ENCODE results near the gene C4orf51.

The C4orf51 gene

DNA sequence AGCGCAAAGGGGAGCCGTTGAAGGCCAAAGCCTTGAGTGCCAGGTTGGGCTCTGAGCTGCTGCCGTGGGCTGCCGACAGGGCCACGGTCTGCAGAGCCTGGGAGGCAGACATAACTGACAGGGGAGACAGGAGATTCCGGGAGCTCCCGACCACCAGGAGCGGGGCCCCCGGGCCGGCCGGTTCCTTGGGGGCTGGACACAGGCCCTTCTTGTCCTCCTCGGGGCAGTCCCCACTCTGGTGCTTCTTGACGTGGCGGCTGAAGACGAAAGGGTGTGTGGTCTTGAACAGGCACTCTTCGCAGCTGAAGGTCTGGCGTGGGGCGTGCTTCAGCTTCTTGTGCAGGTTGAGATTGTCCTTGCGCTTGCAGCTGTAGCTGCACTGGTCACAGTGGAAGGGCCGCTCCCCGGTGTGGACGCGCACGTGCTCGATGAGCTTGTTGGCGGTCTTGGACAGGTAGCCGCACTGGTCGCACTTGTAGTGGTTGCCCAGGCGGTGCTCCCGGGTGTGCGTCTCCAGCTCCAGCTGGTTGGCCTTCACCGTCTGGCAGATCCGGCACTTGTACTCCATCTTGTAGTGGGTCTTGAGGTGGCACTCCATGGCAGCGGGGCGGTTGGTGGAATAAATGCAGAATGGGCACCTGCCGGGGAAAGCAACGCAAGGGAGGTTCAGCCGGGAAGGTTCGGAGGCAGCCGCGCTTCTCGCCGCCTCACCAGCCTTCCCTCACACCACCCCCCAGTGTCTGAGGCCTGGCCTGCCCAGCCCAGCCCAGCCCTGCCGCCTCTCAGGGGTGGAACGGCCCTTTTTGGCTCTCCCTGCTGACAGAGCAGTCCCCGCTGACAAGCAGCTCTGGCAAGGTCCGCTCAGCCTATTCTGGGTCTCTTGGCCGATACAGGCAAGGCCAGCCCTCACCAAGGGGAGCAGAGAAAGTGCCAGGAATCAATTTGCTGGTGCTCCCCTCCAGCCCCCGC is 81.3 kb downstream of the C4orf51 start:
- DNase-seq: no peak

DNA sequence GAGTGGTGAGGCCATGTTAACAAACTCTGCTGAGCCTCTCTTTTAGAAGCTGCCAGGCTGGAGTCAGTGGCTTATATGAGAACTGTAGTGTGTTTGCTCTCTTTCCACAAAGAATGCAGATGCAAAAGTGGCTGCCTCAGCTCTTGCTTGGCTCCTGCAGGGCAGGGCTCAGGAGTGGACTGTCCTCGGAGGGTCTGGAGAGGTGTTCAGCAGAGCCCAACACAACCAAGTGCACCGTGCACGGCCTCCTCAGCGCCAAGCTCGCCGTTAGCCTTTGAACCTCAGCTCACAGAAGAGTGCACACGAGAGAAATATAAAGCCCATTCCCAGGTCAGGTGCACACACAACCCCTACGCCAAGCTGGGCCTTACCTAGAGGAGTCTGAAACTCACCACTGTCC is 82.8 kb downstream of the C4orf51 start:
- no peak for DNase-seq

DNA sequence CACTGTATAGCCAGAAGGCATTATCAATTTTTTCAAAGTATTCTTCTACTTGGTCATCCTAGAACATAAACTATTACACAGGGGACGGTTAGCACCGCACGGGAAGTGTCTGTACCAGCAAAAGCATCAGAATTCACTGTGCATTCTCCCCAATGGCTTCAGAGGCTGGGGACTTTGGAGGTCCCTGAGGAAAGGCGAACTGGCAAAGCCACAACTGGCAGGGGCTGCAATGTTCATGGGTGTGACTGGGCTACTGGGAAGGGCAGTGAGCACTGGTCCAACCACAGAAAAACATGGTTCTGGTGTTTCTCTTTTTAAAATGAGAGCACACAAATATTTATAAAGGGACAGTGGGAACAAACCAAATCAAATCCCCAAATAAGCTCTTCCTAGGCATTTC is 83.5 kb downstream of the C4orf51 start:
- DNase-seq: no peak

DNA sequence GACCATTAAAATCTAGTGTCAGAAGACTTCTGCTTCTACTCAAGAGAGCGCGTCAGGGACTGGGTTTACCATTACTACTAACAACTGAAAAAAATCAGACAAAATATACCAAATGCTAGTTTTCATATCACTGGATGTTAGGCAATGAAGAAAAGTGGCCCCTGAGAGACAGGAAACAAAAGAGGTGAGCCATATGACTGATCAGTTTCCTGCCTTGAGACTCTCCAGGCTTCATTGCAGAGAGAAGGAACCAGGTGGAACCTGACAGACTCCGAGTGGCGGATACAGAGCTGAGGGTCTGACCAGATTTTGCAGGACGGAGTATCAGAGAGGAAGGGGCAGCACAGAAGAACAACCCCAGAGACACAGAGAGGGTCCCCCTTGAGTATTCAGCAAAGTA is 86.3 kb downstream of the C4orf51 start:
- no peak for DNase-seq

DNA sequence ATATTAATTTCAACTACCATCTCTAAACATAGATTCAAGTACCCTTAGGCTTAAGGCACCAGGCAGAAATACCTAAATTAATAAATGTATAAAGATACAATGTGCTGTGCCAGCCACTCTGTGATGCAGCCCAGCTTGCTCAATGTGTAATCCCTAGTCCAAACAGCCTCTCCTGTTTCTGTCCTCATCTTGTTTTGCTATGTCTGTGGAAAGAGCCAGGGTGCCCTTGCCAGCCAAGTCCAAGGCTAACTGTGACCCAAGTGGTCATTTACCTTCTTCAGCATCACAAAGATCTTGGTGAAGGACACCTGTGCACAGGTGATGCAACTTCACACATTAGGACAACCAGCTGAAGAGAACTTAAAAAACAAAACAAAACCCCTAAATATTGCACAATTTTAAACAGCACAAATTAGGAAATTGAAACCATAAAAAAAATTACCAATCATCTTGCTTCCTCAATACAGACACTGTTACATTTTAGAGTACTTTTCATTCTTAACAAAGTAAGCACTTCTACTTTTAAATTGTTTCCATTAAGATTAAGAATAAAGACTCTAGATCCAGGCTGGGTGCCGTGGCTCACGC is 89.6 kb downstream of the C4orf51 start:
- no peak for DNase-seq

DNA sequence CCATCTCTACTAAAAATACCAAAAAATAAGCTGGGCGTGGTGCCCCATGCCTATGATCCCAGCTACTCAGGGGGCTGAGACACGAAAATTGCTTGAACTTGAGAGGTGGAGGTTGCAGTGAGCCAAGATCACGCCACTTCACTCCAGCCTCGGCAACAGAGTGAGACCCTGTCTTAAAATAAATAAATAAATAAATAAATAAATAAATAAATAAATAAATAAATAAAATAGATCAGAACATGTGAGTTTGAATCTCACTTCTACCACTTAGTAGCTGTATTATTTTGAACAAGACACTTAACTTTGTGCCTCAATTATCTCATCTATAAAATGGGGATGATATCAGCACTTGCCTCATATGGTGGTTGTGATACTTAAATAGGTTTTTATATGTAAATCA is 90.2 kb downstream of the C4orf51 start:
- no peak for DNase-seq

DNA sequence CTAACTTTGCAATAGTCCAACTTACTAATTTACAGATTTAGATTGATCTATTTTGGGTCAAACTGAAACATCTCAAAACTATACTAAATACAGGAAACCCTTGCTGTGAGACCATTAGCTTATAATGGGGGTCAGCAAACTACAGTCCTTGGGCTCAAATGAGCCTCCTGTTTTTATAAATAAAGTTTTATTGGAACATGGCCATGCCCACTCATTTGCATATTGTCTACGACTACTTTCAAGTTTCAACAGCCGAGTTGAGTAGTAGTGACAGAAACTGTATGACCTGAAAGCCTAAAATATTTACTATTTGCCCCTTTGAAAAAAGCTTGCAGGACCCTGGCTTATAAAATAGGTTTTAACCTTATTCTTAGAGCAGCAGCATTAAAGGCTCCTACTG is 92.4 kb downstream of the C4orf51 start:
- no peak for DNase-seq

DNA sequence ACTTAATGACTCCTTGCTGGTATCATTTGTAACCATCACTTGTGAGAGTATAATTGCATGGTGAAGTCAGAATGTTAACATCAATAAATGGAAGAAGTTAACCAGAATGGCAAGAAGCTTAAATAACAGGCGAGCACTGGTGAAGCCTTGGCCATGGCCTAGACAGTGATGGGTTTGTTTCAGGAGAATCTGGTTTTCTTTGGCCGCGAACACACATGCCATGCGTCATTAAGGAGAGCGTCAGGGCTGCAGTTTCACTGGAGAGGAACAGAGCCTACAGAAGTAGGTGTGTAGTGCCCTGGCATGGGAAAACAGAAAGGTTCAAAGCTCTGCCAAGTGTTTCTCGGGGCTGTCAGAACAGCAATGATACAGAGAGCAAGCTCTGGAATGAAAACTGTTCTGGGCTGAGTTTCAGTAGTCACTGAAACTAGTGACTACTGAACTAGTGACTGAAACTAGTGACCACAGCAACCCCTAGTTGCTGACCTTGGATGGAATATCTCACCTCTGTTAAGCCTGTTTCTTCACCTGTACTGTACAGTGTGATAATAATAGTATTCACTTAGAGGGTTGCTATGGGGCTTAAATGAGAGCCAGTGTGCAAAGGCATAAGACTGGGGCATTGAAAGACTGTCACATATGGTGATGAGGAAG is 93.8 kb downstream of the C4orf51 start:
- no peak for DNase-seq

DNA sequence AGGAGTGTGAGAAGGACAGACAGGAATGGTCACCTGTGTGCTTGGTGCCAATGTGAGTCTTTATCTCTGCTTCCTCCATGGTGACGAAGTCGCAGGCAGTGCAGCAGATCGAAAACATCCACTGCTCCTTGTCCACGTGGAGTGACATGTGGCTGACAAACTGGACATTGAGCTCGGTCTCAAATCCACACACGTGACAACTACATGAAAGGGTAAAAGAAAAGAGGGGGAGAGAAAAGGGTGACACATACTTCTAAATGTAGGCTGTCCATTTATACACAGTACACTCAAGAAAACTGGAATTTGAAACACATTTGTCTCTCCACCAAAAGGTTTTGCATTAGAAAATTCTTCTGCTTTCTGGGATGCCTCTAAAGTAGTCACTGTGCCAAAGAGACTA is 94.5 kb downstream of the C4orf51 start:
- DNase-seq: no peak

DNA sequence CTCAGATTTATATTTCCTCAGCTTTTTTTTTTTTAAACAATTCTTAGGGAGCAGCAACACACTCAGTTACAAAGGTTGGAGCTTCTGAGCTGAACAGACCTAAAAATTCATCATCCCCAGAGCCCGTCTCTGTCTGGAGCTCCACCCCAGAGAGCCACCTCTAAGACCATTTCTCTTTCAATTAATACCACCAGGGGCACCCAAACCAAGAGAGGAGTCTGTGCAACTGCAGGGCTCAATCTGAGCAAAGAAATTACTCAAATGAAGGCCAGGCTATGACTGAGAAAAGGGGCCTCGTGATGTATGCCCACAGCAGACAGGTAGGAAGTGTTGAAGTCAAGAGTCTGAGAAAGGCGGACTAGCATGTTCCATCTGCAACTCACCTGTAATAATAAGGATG is 95.5 kb downstream of the C4orf51 start:
- no peak for DNase-seq

DNA sequence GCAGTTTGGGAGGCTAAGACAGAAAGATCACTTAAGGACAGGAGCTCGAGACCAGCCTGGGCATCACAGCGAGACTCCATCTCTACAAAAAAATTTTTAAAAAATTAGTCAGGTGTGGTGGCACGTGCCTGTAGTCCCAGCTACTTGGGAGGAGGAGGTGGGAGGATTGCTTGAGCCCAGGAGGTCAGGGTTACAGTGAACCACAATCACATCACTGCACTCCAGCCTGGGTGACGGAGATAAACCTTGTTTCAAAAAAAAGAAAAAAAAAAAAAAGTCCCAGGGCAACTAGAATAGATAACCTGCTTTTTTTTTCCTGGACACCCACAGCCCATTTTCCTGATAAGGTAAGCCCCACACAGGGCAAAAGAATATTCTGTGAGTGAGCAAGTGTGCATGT is 96.3 kb downstream of the C4orf51 start:
- DNase-seq: no peak

DNA sequence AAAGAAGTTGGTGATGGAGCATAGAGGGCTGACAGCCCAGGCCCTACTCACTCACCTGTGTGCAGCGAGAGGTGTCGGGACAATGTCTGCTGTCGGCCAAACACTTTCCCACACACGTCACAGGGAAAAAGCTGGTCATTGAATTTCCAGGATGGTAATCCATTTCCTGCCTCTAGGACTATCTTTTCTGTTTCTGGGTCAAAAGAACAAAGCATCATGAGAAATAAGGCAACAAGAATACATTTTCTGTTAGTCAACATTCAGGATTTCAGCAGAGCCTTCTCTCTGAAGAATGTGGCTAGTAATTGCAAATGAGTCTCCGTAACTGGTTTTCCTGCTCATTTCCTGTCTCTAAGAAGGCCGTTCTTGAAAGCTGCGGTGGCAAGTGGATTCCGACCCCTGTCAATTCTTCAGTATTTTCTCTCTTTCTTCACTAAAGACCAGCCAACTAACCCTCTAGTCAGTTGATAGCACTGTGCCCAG is 99.4 kb downstream of the C4orf51 start:
- DNase-seq: no peak

DNA sequence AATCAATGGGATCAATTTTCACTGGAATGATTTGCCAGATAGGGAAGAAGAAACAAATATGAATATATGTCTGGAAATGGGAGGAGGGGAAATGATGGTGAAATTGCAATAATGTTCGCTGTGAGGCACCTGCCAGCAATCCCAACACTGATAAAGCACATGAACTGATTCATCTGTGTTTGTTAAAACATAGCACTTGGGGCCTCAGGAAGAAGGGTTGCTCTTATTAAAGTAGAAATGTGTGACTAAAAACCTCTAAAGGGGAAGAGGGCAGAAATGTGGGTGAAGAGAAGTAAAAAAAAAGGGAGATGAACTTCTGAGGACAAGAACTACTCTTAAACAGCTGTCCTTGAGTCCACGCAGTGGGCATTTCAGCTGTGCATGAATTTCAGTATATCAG is 101.4 kb downstream of the C4orf51 start:
- no peak for DNase-seq
